ENCODE results near the gene OMP.

Gene OMP

DNA sequence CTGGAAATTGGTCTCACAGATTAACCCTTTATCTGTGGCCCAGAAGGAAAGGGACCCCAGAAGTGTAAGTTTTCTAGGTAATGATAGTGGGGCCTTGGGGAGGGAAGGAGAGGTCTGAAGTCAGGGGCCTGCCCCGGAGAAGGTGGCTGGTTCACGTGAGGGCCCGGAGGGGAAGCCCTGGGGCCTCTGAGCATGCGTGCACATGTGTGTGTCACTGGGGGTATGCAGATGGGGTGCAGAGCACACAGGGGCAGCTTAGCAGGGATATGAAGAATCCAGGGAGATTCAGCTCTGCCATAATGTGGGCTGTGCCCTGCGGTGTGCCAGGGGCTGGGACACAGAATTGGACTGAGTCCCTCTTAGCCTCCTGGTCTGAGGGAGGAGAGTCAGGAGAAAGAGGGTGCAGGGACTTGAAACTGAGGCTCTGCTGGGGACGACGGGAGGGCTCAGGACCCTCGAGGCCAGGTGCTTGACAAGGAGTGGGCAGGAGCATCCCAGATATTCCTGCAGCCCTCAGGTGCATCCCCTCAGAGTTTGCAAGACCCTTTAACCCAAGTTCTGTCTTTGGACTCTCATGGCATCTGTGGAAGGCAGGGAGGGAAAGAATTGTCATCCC lies 40.9 kb downstream of the OMP start:
- DNase-seq: no peak

DNA sequence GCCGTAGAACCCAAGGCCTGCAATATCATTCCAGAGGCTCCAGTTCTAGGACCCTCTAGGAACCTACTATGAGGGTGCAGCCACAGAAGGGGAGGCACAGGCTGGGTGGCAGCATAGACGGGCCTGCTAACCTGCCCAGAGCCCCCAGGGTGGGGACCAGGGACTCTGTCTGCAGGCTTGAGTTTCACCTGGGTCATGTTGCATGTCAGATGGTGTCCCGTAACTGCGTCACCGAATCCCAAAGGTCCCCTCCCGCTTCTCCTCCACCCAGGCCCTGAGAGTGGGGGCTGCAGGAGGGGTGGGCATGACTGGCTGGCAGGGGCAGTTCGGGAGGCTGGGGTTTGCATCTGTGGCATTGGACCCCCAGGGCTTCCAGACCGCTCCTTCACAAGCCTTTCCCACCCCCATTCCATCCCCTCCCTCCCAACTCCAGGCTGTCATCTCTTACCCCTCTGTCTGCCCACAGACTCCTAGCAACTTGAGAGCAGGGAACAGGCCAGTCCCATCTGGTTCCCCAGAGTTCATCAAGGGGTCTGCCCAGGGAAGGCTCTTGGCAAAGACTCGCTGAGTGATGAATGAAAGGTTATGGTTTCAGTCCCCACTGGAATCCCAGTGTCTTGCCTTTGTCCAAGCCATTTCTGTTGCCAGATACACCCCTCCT lies 41.7 kb downstream of the OMP start:
- DNase-seq: no peak

DNA sequence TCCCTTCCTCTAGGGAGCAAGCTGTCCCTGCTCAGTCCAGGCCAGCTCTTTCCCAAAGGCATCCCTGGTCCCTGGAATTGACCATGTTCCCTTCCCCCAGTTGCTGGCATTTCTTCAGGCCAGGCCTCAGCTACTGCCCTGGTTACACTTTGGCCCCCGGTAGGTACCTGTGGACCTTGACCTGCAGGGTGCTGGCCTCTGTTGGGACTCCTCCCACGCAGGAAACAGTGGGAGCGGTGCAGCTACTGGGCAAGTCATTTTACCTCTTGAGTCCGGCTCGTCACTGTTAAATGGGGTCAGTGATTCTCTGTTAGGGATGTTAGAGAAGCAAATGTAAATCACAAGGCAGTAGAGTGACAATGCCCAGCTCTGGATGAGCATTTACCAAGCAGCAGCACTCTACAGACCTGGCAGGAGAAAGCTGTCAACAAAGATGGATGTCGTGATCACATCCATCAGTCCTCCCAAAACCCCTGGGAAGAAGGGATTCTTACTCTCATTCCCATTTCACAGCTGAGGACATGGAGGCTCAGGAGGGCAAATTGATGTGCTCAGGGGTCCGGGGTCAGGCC lies 42.3 kb downstream of the OMP start:
- DNase-seq: no peak

DNA sequence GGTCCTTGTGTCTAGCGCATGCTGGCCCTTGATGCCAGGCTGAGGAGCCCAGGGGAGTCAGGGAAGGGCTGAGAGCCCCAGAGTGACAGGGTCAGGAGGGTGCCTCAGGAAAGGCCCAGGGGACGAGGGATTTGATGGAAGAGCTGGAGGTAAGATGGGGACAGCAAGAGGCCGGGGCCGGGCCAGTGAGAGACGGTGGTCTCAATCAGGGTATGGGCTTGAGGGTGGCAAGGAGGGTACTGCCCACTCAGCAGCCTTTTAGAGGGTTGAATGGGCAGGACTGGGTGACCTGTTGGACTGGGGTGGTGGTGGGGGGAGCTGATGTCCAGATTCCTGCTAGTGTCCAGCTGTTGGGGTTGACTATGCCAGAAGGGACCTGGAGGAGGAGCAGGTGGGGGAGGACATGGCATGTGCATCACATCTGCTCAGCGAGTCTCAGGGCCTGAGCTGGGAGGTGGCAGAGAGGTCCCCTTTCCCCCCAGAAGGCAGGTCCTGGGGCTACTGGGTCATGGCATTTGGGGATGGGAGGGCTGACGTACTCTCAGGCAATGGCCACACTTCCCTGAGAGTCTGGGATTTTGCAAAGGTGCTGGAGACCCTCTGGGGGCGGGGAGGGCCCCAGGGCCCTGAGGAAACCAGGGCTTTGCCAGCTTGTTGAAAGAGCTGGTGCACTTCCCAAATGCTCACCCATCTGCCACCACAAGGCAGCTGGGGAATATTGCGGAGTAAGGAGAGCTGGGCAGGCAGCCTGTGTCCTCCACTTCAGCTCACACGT lies 43.8 kb downstream of the OMP start:
- no peak for DNase-seq

DNA sequence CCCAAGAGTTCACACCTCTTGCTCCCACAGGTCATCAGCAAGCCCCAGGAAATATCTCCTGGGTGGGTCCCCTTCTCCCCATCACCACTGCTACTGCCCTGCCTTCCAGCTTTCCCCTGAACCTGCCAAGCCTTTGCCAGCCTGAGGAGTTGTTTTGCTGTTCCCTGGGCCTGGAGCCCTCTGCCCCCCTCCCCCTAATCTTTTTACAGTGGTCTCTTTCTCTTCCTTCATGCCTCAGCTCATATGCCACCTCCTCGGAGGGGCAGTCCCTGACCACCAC lies 44.3 kb downstream of the OMP start:
- DNase-seq: no peak

DNA sequence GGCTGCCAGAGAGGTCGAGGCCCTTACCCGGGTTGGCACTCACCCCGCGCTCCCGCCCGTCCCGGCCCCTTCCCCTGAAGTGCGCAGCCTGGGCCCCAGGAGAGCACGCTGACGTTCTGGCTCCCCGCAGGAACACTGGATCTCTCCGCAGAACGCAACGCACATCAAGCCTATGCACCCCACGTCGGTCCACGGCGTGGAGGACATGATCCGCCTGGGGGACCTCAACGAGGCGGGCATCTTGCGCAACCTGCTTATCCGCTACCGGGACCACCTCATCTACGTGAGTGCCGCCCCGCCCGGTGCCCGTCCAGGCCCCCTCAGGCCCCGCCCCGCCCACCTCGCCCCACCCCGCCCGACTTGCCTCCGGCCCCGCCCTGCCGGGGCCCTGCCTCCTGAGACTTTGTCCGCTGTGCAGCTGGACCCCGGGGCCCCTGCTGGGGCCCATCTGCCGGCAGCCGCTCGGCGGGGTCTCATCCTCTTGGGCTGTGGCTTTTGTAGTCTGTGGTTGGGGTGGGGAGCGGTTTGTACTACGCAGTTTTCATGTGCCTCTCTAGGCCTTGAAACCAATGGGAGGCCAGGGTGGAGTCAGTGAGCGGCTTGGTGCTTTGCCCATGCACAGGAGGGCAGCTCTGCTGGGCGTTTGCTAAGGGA lies 45.2 kb downstream of the OMP start:
- DNase-seq: no peak

DNA sequence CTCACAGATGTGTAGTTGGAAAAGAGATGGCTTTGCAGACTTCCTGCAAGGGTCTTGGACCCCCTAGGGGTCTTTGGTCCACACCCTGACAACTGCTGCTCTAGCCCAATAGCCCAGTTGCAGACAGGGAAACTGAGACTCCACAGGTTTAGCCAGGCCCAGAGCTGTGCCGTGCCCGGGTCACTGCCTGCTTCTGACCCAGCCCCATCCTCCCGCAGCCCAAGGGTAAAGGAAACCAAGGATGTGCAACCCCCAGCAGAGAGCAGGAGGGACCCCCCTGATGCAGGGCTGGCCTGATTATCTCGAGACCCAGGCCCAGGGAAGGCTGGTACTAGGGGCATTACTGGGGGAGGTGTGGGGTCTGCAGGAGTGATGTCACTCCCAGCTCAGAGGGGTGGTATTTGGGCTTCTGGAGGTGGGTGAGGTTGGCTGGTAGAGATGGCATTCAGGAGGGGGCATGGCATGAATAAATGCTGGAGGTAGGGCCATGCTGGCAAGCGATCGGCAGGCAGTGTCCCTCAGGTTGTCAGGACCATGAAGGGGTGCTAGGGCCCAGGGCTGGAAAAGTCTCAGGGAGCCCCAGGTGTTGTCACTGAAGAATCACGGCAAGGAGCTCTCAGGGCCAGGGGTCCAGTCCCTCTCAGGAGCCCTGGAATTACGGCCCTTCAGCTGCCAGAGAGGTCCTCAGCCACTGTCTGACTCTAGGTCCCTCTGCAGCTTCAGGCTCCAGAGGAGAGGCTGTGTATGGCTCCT lies 46.5 kb downstream of the OMP start:
- no peak for DNase-seq

DNA sequence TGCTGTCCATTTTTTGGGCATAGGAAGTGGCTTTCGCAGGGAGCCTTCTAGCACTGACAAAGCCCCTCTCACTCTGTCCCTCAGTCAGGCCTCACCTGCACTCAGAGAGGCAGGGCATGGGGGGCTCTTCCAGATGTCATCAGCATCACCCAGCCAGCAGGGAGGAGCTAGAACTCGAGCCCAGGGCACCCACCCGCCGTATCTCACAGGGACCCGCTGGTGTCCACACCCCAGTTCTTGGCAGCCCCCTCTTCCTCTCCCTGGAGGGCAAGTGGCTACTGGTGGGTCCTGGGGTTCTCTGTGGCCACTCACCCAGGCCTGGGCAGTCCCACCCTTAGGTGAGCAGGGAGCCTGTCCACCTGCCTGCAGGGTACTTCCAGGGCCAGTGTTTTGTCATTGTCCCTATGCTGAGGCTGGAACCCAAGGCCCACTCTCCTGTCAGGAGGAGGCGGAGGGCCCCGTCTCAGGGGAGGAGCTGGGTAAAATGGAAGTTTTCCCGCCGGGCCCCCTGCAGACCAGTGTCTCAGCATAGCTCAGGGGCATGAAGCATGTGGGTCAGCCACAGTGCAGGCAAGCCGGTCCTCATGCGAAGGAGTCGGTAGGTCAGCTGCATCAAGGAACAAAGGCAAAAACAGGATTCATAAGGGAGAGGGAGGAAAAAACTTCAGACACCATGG lies 47.2 kb downstream of the OMP start:
- no peak for DNase-seq

DNA sequence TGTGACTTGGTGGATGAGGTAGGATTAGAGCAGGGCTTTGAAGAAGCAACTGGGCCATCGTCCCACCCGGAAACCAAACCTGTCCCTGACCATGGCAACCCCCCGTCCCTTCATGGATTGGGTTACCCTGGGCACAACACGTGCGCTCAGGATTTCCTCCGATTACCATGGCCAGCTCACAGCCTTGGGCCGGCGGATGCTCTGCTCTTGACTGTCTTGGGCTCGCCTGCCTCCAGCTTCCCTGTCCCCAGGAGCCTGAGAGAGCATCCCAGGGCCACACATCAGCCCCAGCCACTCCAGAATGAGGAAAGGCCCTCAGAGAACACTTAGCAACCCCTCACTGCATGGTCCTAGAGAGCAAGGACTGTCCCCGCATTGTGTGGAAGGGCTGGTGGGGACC lies 48.2 kb downstream of the OMP start:
- DNase-seq: no peak

DNA sequence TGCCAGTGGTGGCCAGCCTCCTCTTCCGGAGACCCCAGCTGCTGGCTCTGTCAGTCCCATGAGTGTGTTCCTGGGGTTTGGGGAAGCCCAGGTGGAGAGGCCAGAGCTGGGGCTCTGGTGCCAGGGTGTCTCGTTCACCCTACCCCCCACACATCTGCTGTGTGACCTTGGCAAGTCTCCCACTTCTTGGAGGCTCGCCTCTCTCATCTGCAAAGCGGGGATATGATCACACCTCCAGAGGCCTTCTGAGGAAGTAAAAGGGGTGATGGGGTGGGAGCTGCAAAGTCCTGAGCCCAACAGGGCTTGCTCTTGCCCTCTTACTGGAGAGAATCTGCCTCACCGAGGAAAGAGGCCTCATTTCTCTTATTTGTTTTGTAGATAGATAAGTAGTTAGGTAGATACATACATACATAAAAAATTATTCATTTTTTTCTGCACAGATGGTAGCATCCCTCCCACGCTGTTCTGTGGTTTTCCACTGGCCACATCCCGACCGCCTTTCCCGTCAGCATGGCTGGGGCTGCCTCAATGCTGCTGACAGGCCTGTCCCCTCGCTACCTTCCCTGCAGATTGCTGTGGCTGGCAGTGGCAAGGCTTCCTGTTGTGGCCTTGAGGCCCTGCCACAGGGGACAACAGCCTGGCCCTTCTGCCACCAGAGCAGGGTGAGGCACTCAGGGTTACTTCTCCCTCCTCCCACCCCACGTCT lies 49.3 kb downstream of the OMP start:
- no peak for DNase-seq

DNA sequence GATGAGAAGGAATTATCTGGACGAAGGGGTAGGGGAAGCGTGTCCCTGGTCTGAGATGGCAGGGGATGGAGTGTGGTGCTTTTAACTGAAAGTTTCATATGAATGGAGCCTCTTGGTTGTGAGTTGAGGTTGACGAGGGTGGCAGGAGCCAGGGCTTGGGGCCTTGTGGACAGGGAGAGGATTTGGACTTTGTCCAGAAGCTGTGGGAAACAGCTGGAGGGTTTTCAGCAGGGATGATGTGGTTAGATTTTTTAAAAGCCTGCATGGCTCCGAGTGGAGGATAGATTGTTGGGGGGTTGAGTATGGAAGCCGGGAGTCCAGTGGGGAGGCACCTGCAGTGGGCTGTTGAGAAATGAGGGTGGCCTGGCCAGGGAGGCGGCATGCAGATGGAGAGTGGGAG lies 50.2 kb downstream of the OMP start:
- DNase-seq: no peak

Data from NCI-H2227 treated with DMSO at 0.1 percent for 48 hours (cell line).